ENCODE measurements around the gene PLEKHG3. TPM values are rescaled to one million over a fixed set of nuclear protein-coding genes. Genes with fewer than 3 reads are reported as not detected.

The PLEKHG3 gene
- total RNA-seq, 2 experiments from 2014 or later, result not detected

DNA sequence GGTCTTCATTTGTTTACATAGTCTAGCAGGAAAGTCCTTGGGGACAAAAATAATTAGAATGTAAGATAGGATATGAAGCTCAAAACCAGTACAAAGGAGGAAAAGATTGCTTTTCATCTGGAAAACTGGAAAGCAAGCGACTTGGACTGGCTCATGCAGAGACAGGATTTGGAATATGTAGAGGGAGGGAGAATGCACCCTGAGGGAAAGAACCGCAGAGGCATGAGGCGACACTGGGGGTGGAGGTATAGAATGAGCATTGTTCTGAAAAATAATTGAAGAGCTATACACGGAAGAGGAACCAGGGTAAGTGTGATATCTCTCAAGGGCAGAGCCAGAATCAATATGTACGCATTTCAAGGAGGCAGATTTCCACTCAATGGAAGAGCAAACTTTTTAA, 85.5 kb downstream of the PLEKHG3 start:
- CTCF ChIA-PET (ENCODE audit: unreplicated experiment), result no interaction called here
- no TSS peak for BruUV-seq (replicated peaks)
- TF ChIP-seq EZH2phosphoT487 (IDR thresholded peaks at IDR 0.05; ENCODE audit: borderline replicate concordance, low read depth, low read length), result no peak
- TF ChIP-seq CTCF (conservative IDR thresholded peaks at IDR 0.05; ENCODE audit: low read length), result no peak

DNA sequence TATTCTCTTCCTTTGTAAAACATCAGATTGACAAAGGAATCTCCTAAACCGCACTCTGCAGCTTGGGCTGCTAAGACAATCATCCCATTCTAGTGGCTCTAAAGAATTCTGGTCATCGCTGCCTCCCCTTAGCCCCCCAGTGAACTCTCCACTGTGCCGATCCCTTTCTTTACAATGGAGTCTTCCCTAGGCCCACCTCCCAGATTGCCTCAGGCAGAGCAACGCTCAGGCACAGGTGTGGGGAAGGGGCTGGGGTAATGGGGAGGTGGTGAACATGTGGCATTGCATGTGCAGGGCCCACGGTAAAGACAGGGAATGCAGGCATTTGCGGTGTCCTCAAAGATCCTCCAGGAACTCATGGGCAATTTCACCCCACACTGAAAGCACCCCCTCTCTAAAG, 86.3 kb downstream of the PLEKHG3 start:
- CTCF ChIA-PET (ENCODE audit: unreplicated experiment), result no interaction called here

More for the DNA sequence above, 85.5 kb downstream of the PLEKHG3 start:
- Histone ChIP-seq H3K4me3 (ENCODE audit: low read depth, low read length, poor library complexity, severe bottlenecking) (no peak overlapping the region), H3K27ac (ENCODE audit: low read depth, low read length, poor library complexity, severe bottlenecking) (no peak overlapping the region), H4K20me1 (ENCODE audit: insufficient read depth, low read length) (no peaks in the 10 kb centered on the region), H3K79me2 (ENCODE audit: insufficient read depth, low read depth, low read length) (no peaks in the 10 kb centered on the region), H2AFZ (ENCODE audit: low read length) (no peak overlapping the region), H3K4me2 (ENCODE audit: low read length) (no peak overlapping the region), H3K4me1 (ENCODE audit: insufficient read depth, low read length, poor library complexity, severe bottlenecking) (no peaks in the 10 kb centered on the region), H3K36me3 (ENCODE audit: insufficient read depth, low read length) (no peaks in the 10 kb centered on the region), H3K9me2 (ENCODE audit: insufficient read depth, low read length) (no peaks in the 10 kb centered on the region), H3K9me3 (ENCODE audit: low read length) (no peaks in the 10 kb centered on the region)
- POLR2A ChIA-PET, result no interaction called here
- no peak for DNase-seq (ENCODE audit: low spot score)
- intact Hi-C loops (cut with micrococcal nuclease; ENCODE audit: unreplicated experiment), result no loop called here

GRCh38 chr14:64792231-64792630, 88.0 kb downstream of the PLEKHG3 start:
- POLR2A ChIA-PET, result no interaction called here
- Histone ChIP-seq H3K9me3 (ENCODE audit: low read length) (no peaks in the 10 kb centered on the region), H4K20me1 (ENCODE audit: insufficient read depth, low read length) (no peaks in the 10 kb centered on the region), H3K4me2 (ENCODE audit: low read length) (no peak overlapping the region), H3K36me3 (ENCODE audit: insufficient read depth, low read length) (no peaks in the 10 kb centered on the region), H3K79me2 (ENCODE audit: insufficient read depth, low read depth, low read length) (no peaks in the 10 kb centered on the region), H3K4me1 (ENCODE audit: insufficient read depth, low read length, poor library complexity, severe bottlenecking) (no peaks in the 10 kb centered on the region), H3K27ac (ENCODE audit: low read depth, low read length, poor library complexity, severe bottlenecking) (no peak overlapping the region), H3K9me2 (ENCODE audit: insufficient read depth, low read length) (no peaks in the 10 kb centered on the region), H3K4me3 (ENCODE audit: low read depth, low read length, poor library complexity, severe bottlenecking) (no peak overlapping the region), H2AFZ (ENCODE audit: low read length) (no peak overlapping the region)
- no TSS peak for BruUV-seq (replicated peaks)
- TF ChIP-seq EZH2phosphoT487 (IDR thresholded peaks at IDR 0.05; ENCODE audit: borderline replicate concordance, low read depth, low read length), result no peak
- no peak for TF ChIP-seq CTCF (conservative IDR thresholded peaks at IDR 0.05; ENCODE audit: low read length)
- no peak for DNase-seq (ENCODE audit: low spot score)
- CTCF ChIA-PET (ENCODE audit: unreplicated experiment), result no interaction called here
- intact Hi-C loops (cut with micrococcal nuclease; ENCODE audit: unreplicated experiment), result no loop called here

More for the DNA sequence above, 86.3 kb downstream of the PLEKHG3 start:
- intact Hi-C loops (cut with micrococcal nuclease; ENCODE audit: unreplicated experiment), result no loop called here
- H3K36me3 ChIP-seq (ENCODE audit: insufficient read depth, low read length), result no peaks in the 10 kb centered on the region
- H3K9me3 ChIP-seq (ENCODE audit: low read length), result no peaks in the 10 kb centered on the region
- no peak overlapping the region for H3K4me2 ChIP-seq (ENCODE audit: low read length)
- POLR2A ChIA-PET, result no interaction called here
- no peaks in the 10 kb centered on the region for H3K4me1 ChIP-seq (ENCODE audit: insufficient read depth, low read length, poor library complexity, severe bottlenecking)
- BruUV-seq (replicated peaks), result no TSS peak
- H3K9me2 ChIP-seq (ENCODE audit: insufficient read depth, low read length), result no peaks in the 10 kb centered on the region
- H3K4me3 ChIP-seq (ENCODE audit: low read depth, low read length, poor library complexity, severe bottlenecking), result no peak overlapping the region
- H4K20me1 ChIP-seq (ENCODE audit: insufficient read depth, low read length), result no peaks in the 10 kb centered on the region
- no peak for DNase-seq (ENCODE audit: low spot score)
- no peaks in the 10 kb centered on the region for H3K79me2 ChIP-seq (ENCODE audit: insufficient read depth, low read depth, low read length)
- H3K27ac ChIP-seq (ENCODE audit: low read depth, low read length, poor library complexity, severe bottlenecking), result no peak overlapping the region
- no peak overlapping the region for H2AFZ ChIP-seq (ENCODE audit: low read length)
- TF ChIP-seq EZH2phosphoT487 (IDR thresholded peaks at IDR 0.05; ENCODE audit: borderline replicate concordance, low read depth, low read length), result no peak
- no peak for TF ChIP-seq CTCF (conservative IDR thresholded peaks at IDR 0.05; ENCODE audit: low read length)

Data from OCI-LY7 (cell line).